Measurements from ENCODE around the gene RAVER1. TPM values are rescaled to one million over a fixed set of nuclear protein-coding genes. Genes with fewer than 3 reads are reported as not detected.

The RAVER1 gene
- total and polyA plus RNA-seq, 9 of the 15 experiments (the other 6 are each of a cell fraction or from before 2014, with no cell fraction given), result 0.06 to 113 (median 7.0) TPM

- TF ChIP-seq E2F3 (CRISPR knock-in tag; IDR thresholded peaks at IDR 0.05), result no peak
- TF ChIP-seq ZBTB34 (CRISPR knock-in tag; IDR thresholded peaks at IDR 0.05), result no peak
- no peak for TF ChIP-seq PTBP1 (IDR thresholded peaks at IDR 0.05; ENCODE audit: low read depth, low read length)
- 0 out of 2 replicates have a peak, but pooled peaks have one; percentile 34 for TF ChIP-seq ZFX (CRISPR knock-in tag; IDR thresholded peaks at IDR 0.05)
- TF ChIP-seq ZFPM2 (CRISPR knock-in tag; IDR thresholded peaks at IDR 0.05), result no peak
- no peak for TF ChIP-seq KAT2B (IDR thresholded peaks at IDR 0.05; ENCODE audit: low read depth, low read length)
- no peak for TF ChIP-seq ZHX1 (conservative IDR thresholded peaks at IDR 0.05; ENCODE audit: low read length)
- TF ChIP-seq TFE3 (CRISPR knock-in tag; IDR thresholded peaks at IDR 0.05), result peak; percentile 99
- peak; percentile 60; the same call in 1 of the 2 replicates for TF ChIP-seq ZNF592 (IDR thresholded peaks at IDR 0.05)
- no peak for TF ChIP-seq ARID3B (CRISPR knock-in tag; IDR thresholded peaks at IDR 0.05; ENCODE audit: borderline replicate concordance)
- no peak for TF ChIP-seq ZSCAN32 (CRISPR knock-in tag; IDR thresholded peaks at IDR 0.05)
- TF ChIP-seq FOSL1 (tag; conservative IDR thresholded peaks at IDR 0.05), result no peak
- peak; percentile 93 for TF ChIP-seq RBM22 (IDR thresholded peaks at IDR 0.05; ENCODE audit: low read depth, low read length, poor library complexity, severe bottlenecking)
- no peak for TF ChIP-seq RFX1 (IDR thresholded peaks at IDR 0.05)
These were observed 17.8 kb downstream of the RAVER1 start, which contains the start of gene FDX2 (continued) for GRCh38 chr19:10315335-10316214.

All from K562 (cell line).